HCT116 (cell line): Measurements from ENCODE around the gene PLA2G2F. TPM values are rescaled to one million over a fixed set of nuclear protein-coding genes. Genes with fewer than 3 reads are reported as not detected.
A peak's percentile ranks its signal among the peaks of the same experiment; 100 is the strongest.

Experiments
- ATAC-seq: fragments of 200-7000 bp; cut with Tn5 transposase; 2 replicates; pipeline ENCODE4 v1.9.1; 2020; ENCODE audit warnings: mild to moderate bottlenecking, moderate library complexity
- BruUV-seq: library from RNA; stranded (reverse); fragments of 400-500 nt; replicated peaks from 2 replicates; lab custom pipeline; 2021; lab: Mats Ljungman, UMichigan
- CTCF ChIA-PET: fragments of 300-600 bp; sonication (Branson Sonifier 250); formaldehyde crosslinking; loops from one replicate; lab custom pipeline; 2021; ENCODE audit warnings: antibody characterized with exemption; lab: Charles Lee
- POLR2A ChIA-PET: fragments of 300-600, 350-600 bp; sonication (Branson Sonifier 250); formaldehyde crosslinking; loops from one replicate; lab custom pipeline; 2021; ENCODE audit warnings: antibody characterized with exemption; lab: Charles Lee
- RAD21 ChIA-PET, 2 experiments: fragments of 300-600 bp; sonication (Branson Sonifier 250); formaldehyde crosslinking; loops; one replicate each; lab custom pipeline; 2023; ENCODE audit warnings: low total read pairs in 2 of 2; ENCODE audit not compliant: uncharacterized antibody in 2 of 2, unreplicated experiment in 2 of 2, low non-redundant PET in 1 of 2; lab: Charles Lee
- DNase-seq: peaks from one replicate; pipeline ENCODE4 v3.0.0-alpha.2; 2010; ENCODE audit warnings: low read depth, low spot score
- H2AFZ ChIP-seq: fragments of 200-600 bp; shearing (Covaris generic), sonication (generic); 2 replicates; pipeline ENCODE4 v1.6.1; 2017; ENCODE audit warnings: low read depth, mixed run types, mixed read lengths, antibody characterized with exemption, low read length; ENCODE audit not compliant: poor library complexity, severe bottlenecking
- H3K27ac ChIP-seq: 2 replicates; pipeline ENCODE4 v1.5.1; 2012; ENCODE audit warnings: low read depth, low read length
- H3K27me3 ChIP-seq: fragments of 200-600 bp; sonication (generic); 2 replicates; pipeline ENCODE4 v1.6.1; 2016; ENCODE audit warnings: mixed run types, low read length, mixed read lengths; ENCODE audit not compliant: insufficient read depth
- H3K36me3 ChIP-seq, 2 experiments: fragments of 200-500 bp in 1 of 2; fragments of 200-600 bp in 1 of 2; sonication (Bioruptor generic) in 1 of 2; sonication (generic) in 1 of 2; 2 replicates each; pipeline versions ENCODE4 v1.5.1 to v1.6.1; 2014 to 2016; ENCODE audit warnings: low read length in 2 of 2, inconsistent platforms in 1 of 2, mixed read lengths in 1 of 2, mixed run types in 1 of 2; ENCODE audit not compliant: insufficient read depth in 2 of 2, control insufficient read depth in 1 of 2
- H3K4me1 ChIP-seq, 2 experiments: fragments of 200-600 bp in 1 of 2; sonication (generic) in 1 of 2; 2 replicates each; pipeline versions ENCODE4 v1.5.1 to v1.6.1; 2012 to 2017; ENCODE audit warnings: low read length in 2 of 2, inconsistent platforms in 1 of 2, mild to moderate bottlenecking in 1 of 2, mixed read lengths in 1 of 2, mixed run types in 1 of 2, moderate library complexity in 1 of 2; ENCODE audit not compliant: insufficient read depth in 2 of 2, control insufficient read depth in 1 of 2
- H3K4me2 ChIP-seq: fragments of 200-600 bp; sonication (generic); 2 replicates; pipeline ENCODE4 v1.6.1; 2017; ENCODE audit warnings: mixed run types, low read length, mixed read lengths
- H3K4me3 ChIP-seq, 2 experiments: fragments of 200-600 bp in 1 of 2; sonication (generic) in 1 of 2; replicated peaks in 1 of 2; 2 replicates each; pipeline ENCODE4 v1.5.1; 2011 to 2016; ENCODE audit warnings: low read length in 2 of 2, control low read depth in 1 of 2, low read depth in 1 of 2, mild to moderate bottlenecking in 1 of 2, mixed read lengths in 1 of 2, mixed run types in 1 of 2
- H3K79me2 ChIP-seq: fragments of 200-600 bp; sonication (generic); 2 replicates; pipeline ENCODE4 v1.6.1; 2017; ENCODE audit warnings: mild to moderate bottlenecking, mixed run types, low read length, moderate library complexity, mixed read lengths; ENCODE audit not compliant: insufficient read depth
- H3K9ac ChIP-seq: fragments of 200-600 bp; sonication (generic); 2 replicates; pipeline ENCODE4 v1.6.1; 2016; ENCODE audit warnings: low read length, mixed read lengths
- H3K9me2 ChIP-seq: fragments of 200-600 bp; sonication (generic), shearing (Covaris generic); 2 replicates; pipeline ENCODE4 v1.6.1; 2017; ENCODE audit warnings: mixed run types, mild to moderate bottlenecking, moderate library complexity; ENCODE audit not compliant: insufficient read depth
- H3K9me3 ChIP-seq, 2 experiments: fragments of 200-500 bp in 1 of 2; fragments of 200-600 bp in 1 of 2; sonication (Bioruptor generic) in 1 of 2; sonication (generic) in 1 of 2; 2 replicates each; pipeline ENCODE4 v1.6.1; 2014 to 2017; ENCODE audit warnings: low read length in 2 of 2, mixed read lengths in 2 of 2, inconsistent platforms in 1 of 2, low read depth in 1 of 2, mild to moderate bottlenecking in 1 of 2, mixed run types in 1 of 2, moderate library complexity in 1 of 2; ENCODE audit not compliant: control insufficient read depth in 1 of 2, insufficient read depth in 1 of 2
- H4K20me1 ChIP-seq: fragments of 200-600 bp; sonication (generic), shearing (Covaris generic); 2 replicates; pipeline ENCODE4 v1.6.1; 2017; ENCODE audit warnings: mixed run types, mild to moderate bottlenecking, moderate library complexity; ENCODE audit not compliant: insufficient read depth
- ATF3 ChIP-seq: IDR thresholded peaks from 2 replicates; pipeline ENCODE4 v1.6.1; 2012
- CBX3 ChIP-seq: IDR thresholded peaks from 2 replicates; pipeline ENCODE4 v1.6.1; 2012; ENCODE audit warnings: low read depth
- CEBPB ChIP-seq: IDR thresholded peaks from 2 replicates; pipeline ENCODE4 v1.6.1; 2012; ENCODE audit warnings: low read depth
- CTCF ChIP-seq, 3 experiments: fragments of 200-600 bp in 1 of 3; sonication (generic) in 1 of 3; IDR thresholded peaks in 2 of 3; conservative IDR thresholded peaks in 1 of 3; 2 replicates each; pipeline ENCODE4 v1.5.1; 2012 to 2017; ENCODE audit warnings: low read depth in 2 of 3, low read length in 2 of 3, antibody characterized with exemption in 1 of 3, borderline replicate concordance in 1 of 3, control low read depth in 1 of 3, mild to moderate bottlenecking in 1 of 3, mixed read lengths in 1 of 3, mixed run types in 1 of 3, moderate library complexity in 1 of 3; ENCODE audit not compliant: insufficient read depth in 1 of 3
- EGR1 ChIP-seq: IDR thresholded peaks from 2 replicates; pipeline ENCODE4 v1.6.1; 2012; ENCODE audit warnings: low read depth
- FOSL1 ChIP-seq: IDR thresholded peaks from 2 replicates; pipeline ENCODE4 v1.6.1; 2012; ENCODE audit warnings: low read depth
- JUND ChIP-seq: IDR thresholded peaks from 2 replicates; pipeline ENCODE4 v1.6.1; 2012
- POLR2AphosphoS5 ChIP-seq: IDR thresholded peaks from 2 replicates; pipeline ENCODE4 v1.6.1; 2011; ENCODE audit warnings: mild to moderate bottlenecking, low read depth, low read length, moderate library complexity
- REST ChIP-seq: IDR thresholded peaks from 2 replicates; pipeline ENCODE4 v1.6.1; 2012; ENCODE audit warnings: low read depth
- SP1 ChIP-seq: IDR thresholded peaks from 2 replicates; pipeline ENCODE4 v1.6.1; 2012; ENCODE audit warnings: low read depth
- SRF ChIP-seq: IDR thresholded peaks from 2 replicates; pipeline ENCODE4 v1.6.1; 2012; ENCODE audit warnings: low read depth
- YY1 ChIP-seq: IDR thresholded peaks from 2 replicates; pipeline ENCODE4 v1.6.1; 2011; ENCODE audit warnings: low read length, low read depth, moderate library complexity, mild to moderate bottlenecking; ENCODE audit not compliant: insufficient replicate concordance; ENCODE audit errors: extremely low read depth
- ZFX ChIP-seq: fragments of 450-650 bp; IDR thresholded peaks from 2 replicates; pipeline ENCODE4 v1.6.1; 2017
- intact Hi-C: fragments of 100-400 bp; cut with micrococcal nuclease; formaldehyde crosslinking; loops from 2 replicates; pipeline ENCODE4 v1.10.0; 2022
- total RNA-seq: library from RNA; stranded (reverse); gene quantifications from one replicate; pipeline ENCODE4 v1.2.1, GENCODE V29; 2021; ENCODE audit not compliant: unreplicated experiment

Gene PLA2G2F
- total RNA-seq, 1 experiment from 2014 or later, result 0.12 TPM

- H3K9ac ChIP-seq, result no peak overlapping the region
- ChIA-PET RAD21 (interaction anchor here in 1 of 2 experiments (0.7 kb wide), 1 partner anchor 133 kb away, joined by 3 read pairs; no protein-coding TSS in a partner anchor), CTCF (interaction anchor here (1.4 kb wide), 1 partner anchor 23 kb away, joined by 3 read pairs; no protein-coding TSS in a partner anchor), POLR2A (no interaction called here)
- H3K4me2 ChIP-seq, result peak overlapping the region; percentile 48
- ATAC-seq, result peak; percentile 86
- peak overlapping the region; percentile 60 for H2AFZ ChIP-seq
- peaks cover 9 to 21% of the 10 kb centered on the region in 2 experiments for H3K4me1 ChIP-seq
- no peaks in the 10 kb centered on the region for H4K20me1 ChIP-seq
- TF ChIP-seq SP1 (peak; percentile 55), ZFX (no peak), POLR2AphosphoS5 (0 out of 2 replicates have a peak, but pooled peaks have one; percentile 31), FOSL1 (peak; percentile 90), CBX3 (0 out of 2 replicates have a peak, but pooled peaks have one; percentile 33), JUND (peak; percentile 88)
- H3K27ac ChIP-seq, result no peak overlapping the region
- DNase-seq, result peak; percentile 57
- no peaks in the 10 kb centered on the region for H3K79me2 ChIP-seq
- H3K36me3 ChIP-seq, result no peaks in the 10 kb centered on the region
- no peaks in the 10 kb centered on the region for H3K27me3 ChIP-seq
- no TSS peak for BruUV-seq
- H3K9me2 ChIP-seq, result no peaks in the 10 kb centered on the region
- H3K4me3 ChIP-seq, result no peak overlapping the region
- H3K9me3 ChIP-seq, result no peaks in the 10 kb centered on the region
- intact Hi-C loops, result no loop called here
Observed at GRCh38 chr1:20124456-20125057, 14.6 kb upstream of the PLA2G2F start.

GRCh38 chr1:20125100-20125499, 14.0 kb upstream of the PLA2G2F start:
- BruUV-seq, result no TSS peak
- no peak overlapping the region for H3K27ac ChIP-seq
- H3K4me2 ChIP-seq, result peak overlapping the region; percentile 48; the same call in 1 of the 2 replicates
- H3K9me3 ChIP-seq, result no peaks in the 10 kb centered on the region
- no peaks in the 10 kb centered on the region for H3K9me2 ChIP-seq
- intact Hi-C loops, result no loop called here
- H3K4me1 ChIP-seq, result peaks cover 9 to 21% of the 10 kb centered on the region in 2 experiments
- ChIA-PET CTCF (interaction anchor here (0.6 to 1.4 kb wide), 2 partner anchors 22 to 23 kb away, joined by 3 read pairs; no protein-coding TSS in a partner anchor), POLR2A (no interaction called here), RAD21 (no interaction called here)
- H3K79me2 ChIP-seq, result no peaks in the 10 kb centered on the region
- DNase-seq (no peak), ATAC-seq (no peak)
- H2AFZ ChIP-seq, result peak overlapping the region; percentile 57
- H3K27me3 ChIP-seq, result no peaks in the 10 kb centered on the region
- no peak overlapping the region for H3K4me3 ChIP-seq
- no peak overlapping the region for H3K9ac ChIP-seq
- H3K36me3 ChIP-seq, result no peaks in the 10 kb centered on the region
- TF ChIP-seq CTCF (IDR thresholded peaks at IDR 0.05 in 2 of 3, conservative IDR thresholded peaks at IDR 0.05 in 1 of 3; ENCODE audit: borderline replicate concordance in 1 of 3, insufficient read depth in 1 of 3, low read depth in 2 of 3, low read length in 2 of 3) (no peak), ATF3 (no peak), FOSL1 (no peak), EGR1 (no peak), SRF (no peak), POLR2AphosphoS5 (no peak), YY1 (no peak), ZFX (no peak), CEBPB (no peak), REST (no peak)
- H4K20me1 ChIP-seq, result no peaks in the 10 kb centered on the region
